ENCODE measurements around the gene RPL39L.

- TF ChIP-seq, protein P1, sequence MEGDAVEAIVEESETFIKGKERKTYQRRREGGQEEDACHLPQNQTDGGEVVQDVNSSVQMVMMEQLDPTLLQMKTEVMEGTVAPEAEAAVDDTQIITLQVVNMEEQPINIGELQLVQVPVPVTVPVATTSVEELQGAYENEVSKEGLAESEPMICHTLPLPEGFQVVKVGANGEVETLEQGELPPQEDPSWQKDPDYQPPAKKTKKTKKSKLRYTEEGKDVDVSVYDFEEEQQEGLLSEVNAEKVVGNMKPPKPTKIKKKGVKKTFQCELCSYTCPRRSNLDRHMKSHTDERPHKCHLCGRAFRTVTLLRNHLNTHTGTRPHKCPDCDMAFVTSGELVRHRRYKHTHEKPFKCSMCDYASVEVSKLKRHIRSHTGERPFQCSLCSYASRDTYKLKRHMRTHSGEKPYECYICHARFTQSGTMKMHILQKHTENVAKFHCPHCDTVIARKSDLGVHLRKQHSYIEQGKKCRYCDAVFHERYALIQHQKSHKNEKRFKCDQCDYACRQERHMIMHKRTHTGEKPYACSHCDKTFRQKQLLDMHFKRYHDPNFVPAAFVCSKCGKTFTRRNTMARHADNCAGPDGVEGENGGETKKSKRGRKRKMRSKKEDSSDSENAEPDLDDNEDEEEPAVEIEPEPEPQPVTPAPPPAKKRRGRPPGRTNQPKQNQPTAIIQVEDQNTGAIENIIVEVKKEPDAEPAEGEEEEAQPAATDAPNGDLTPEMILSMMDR (IDR thresholded peaks at IDR 0.05; ENCODE audit: low read length): no peak
- TF ChIP-seq EZH2 (optimal IDR thresholded peaks at IDR 0.05; ENCODE audit: low read depth, low read length): no peak
- TF ChIP-seq EZH2phosphoT487 (IDR thresholded peaks at IDR 0.05; ENCODE audit: low read length): no peak; the same call in 1 of the 2 replicates
Measured at GRCh38 chr3:187188931-187189330, 49.6 kb upstream of the RPL39L start.

All from MM.1S (cell line).